ENCODE data around the gene FHAD1. TPM values are rescaled to one million over a fixed set of nuclear protein-coding genes. Genes with fewer than 3 reads are reported as not detected.

Gene FHAD1
- total and polyA plus RNA-seq, 4 donors, result under 0.01 to 0.13 (median 0.05) TPM; not detected in 1

DNA sequence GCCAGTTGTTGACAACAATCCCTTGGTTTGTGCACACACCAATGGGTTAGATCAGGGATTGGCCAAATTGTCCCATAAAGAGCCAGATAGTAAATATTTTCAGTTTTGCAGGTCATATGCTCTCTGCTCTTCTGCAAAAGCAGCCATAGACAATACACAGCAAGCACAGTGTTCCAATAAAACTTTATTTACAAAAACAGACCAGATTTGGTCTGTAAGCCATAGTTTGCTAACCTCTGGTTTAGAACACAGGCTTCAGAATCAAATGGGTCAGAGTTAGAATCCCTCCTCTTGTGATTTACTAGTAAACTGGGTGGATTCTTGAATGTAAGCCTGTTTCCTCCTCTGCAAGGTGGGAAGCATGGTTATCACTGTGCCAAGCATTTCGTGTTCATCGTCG is 97.4 kb downstream of the FHAD1 start:
- no peak overlapping the region for H3K27ac ChIP-seq (ENCODE audit: low read depth in 1 of 2, low read length in 2 of 2)
- 97% methylated on average over 3 of the region's 3 CpGs for WGBS

More for the DNA sequence above, 97.4 kb downstream of the FHAD1 start:
- Histone ChIP-seq H3K9ac (ENCODE audit: low read depth in 1 of 2, low read length in 2 of 2) (no peak overlapping the region), H3K9me3 (ENCODE audit: control insufficient read depth in 4 of 4, low read length in 3 of 4) (no peaks in the 10 kb centered on the region), H3K27me3 (ENCODE audit: control insufficient read depth in 4 of 4, insufficient read depth in 4 of 4, low read length in 3 of 4) (no peaks in the 10 kb centered on the region), H3K4me3 (ENCODE audit: low read depth in 1 of 3, low read length in 3 of 3) (no peak overlapping the region), H3K36me3 (ENCODE audit: control insufficient read depth in 4 of 4, insufficient read depth in 3 of 4, low read depth in 1 of 4, low read length in 3 of 4) (no peaks in the 10 kb centered on the region), H3K4me1 (ENCODE audit: control insufficient read depth in 4 of 4, insufficient read depth in 4 of 4, low read length in 3 of 4) (peaks cover 0 to 2% (median 0%) of the 10 kb centered on the region in 4 donors)
- no peak for DNase-seq (ENCODE audit: low spot score)
- no peak for TF ChIP-seq FOXA2 (IDR thresholded peaks at IDR 0.05)
- TF ChIP-seq RAD21 (IDR thresholded peaks at IDR 0.05), result no peak
- TF ChIP-seq TAF1 (conservative IDR thresholded peaks at IDR 0.05), result no peak
- TF ChIP-seq GABPA (IDR thresholded peaks at IDR 0.05 in 1 of 2, conservative IDR thresholded peaks at IDR 0.05 in 1 of 2), result no peak
- TF ChIP-seq RXRA (IDR thresholded peaks at IDR 0.05), result no peak
- TF ChIP-seq EGR1 (IDR thresholded peaks at IDR 0.05; ENCODE audit: low read depth in 2 of 2), result no peak
- TF ChIP-seq, protein P1, sequence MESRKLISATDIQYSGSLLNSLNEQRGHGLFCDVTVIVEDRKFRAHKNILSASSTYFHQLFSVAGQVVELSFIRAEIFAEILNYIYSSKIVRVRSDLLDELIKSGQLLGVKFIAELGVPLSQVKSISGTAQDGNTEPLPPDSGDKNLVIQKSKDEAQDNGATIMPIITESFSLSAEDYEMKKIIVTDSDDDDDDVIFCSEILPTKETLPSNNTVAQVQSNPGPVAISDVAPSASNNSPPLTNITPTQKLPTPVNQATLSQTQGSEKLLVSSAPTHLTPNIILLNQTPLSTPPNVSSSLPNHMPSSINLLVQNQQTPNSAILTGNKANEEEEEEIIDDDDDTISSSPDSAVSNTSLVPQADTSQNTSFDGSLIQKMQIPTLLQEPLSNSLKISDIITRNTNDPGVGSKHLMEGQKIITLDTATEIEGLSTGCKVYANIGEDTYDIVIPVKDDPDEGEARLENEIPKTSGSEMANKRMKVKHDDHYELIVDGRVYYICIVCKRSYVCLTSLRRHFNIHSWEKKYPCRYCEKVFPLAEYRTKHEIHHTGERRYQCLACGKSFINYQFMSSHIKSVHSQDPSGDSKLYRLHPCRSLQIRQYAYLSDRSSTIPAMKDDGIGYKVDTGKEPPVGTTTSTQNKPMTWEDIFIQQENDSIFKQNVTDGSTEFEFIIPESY (IDR thresholded peaks at IDR 0.05), result no peak
- no peak for TF ChIP-seq NR2F2 (IDR thresholded peaks at IDR 0.05)
- TF ChIP-seq, protein P2, sequence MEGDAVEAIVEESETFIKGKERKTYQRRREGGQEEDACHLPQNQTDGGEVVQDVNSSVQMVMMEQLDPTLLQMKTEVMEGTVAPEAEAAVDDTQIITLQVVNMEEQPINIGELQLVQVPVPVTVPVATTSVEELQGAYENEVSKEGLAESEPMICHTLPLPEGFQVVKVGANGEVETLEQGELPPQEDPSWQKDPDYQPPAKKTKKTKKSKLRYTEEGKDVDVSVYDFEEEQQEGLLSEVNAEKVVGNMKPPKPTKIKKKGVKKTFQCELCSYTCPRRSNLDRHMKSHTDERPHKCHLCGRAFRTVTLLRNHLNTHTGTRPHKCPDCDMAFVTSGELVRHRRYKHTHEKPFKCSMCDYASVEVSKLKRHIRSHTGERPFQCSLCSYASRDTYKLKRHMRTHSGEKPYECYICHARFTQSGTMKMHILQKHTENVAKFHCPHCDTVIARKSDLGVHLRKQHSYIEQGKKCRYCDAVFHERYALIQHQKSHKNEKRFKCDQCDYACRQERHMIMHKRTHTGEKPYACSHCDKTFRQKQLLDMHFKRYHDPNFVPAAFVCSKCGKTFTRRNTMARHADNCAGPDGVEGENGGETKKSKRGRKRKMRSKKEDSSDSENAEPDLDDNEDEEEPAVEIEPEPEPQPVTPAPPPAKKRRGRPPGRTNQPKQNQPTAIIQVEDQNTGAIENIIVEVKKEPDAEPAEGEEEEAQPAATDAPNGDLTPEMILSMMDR (IDR thresholded peaks at IDR 0.05; ENCODE audit: low read depth, low read length, missing input control), result no peak
- TF ChIP-seq HNF4A (conservative IDR thresholded peaks at IDR 0.05), result no peak
- no peak for TF ChIP-seq JUND (IDR thresholded peaks at IDR 0.05)
- TF ChIP-seq, protein P3, sequence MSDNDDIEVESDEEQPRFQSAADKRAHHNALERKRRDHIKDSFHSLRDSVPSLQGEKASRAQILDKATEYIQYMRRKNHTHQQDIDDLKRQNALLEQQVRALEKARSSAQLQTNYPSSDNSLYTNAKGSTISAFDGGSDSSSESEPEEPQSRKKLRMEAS (IDR thresholded peaks at IDR 0.05), result no peak
- no peak for TF ChIP-seq HNF4G (IDR thresholded peaks at IDR 0.05)
- TF ChIP-seq, protein P4, sequence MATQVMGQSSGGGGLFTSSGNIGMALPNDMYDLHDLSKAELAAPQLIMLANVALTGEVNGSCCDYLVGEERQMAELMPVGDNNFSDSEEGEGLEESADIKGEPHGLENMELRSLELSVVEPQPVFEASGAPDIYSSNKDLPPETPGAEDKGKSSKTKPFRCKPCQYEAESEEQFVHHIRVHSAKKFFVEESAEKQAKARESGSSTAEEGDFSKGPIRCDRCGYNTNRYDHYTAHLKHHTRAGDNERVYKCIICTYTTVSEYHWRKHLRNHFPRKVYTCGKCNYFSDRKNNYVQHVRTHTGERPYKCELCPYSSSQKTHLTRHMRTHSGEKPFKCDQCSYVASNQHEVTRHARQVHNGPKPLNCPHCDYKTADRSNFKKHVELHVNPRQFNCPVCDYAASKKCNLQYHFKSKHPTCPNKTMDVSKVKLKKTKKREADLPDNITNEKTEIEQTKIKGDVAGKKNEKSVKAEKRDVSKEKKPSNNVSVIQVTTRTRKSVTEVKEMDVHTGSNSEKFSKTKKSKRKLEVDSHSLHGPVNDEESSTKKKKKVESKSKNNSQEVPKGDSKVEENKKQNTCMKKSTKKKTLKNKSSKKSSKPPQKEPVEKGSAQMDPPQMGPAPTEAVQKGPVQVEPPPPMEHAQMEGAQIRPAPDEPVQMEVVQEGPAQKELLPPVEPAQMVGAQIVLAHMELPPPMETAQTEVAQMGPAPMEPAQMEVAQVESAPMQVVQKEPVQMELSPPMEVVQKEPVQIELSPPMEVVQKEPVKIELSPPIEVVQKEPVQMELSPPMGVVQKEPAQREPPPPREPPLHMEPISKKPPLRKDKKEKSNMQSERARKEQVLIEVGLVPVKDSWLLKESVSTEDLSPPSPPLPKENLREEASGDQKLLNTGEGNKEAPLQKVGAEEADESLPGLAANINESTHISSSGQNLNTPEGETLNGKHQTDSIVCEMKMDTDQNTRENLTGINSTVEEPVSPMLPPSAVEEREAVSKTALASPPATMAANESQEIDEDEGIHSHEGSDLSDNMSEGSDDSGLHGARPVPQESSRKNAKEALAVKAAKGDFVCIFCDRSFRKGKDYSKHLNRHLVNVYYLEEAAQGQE (IDR thresholded peaks at IDR 0.05), result no peak
- TF ChIP-seq YY1 (IDR thresholded peaks at IDR 0.05), result no peak

All from liver (tissue), 9 donors.